CD4-positive, alpha-beta T cell treated with Interleukin-17A for 1 hour (primary cell): ENCODE measurements around the gene ZNF160.
"Not testable (repeated sequence)": the region's sequence is repeated elsewhere in the genome, so short reads cannot be mapped to it uniquely, and the experiment has no call there.

ENCODE experiments used
- DNase-seq: peaks from one replicate; pipeline ENCODE4 v3.0.0-alpha.2; 2020

Gene ZNF160

DNA sequence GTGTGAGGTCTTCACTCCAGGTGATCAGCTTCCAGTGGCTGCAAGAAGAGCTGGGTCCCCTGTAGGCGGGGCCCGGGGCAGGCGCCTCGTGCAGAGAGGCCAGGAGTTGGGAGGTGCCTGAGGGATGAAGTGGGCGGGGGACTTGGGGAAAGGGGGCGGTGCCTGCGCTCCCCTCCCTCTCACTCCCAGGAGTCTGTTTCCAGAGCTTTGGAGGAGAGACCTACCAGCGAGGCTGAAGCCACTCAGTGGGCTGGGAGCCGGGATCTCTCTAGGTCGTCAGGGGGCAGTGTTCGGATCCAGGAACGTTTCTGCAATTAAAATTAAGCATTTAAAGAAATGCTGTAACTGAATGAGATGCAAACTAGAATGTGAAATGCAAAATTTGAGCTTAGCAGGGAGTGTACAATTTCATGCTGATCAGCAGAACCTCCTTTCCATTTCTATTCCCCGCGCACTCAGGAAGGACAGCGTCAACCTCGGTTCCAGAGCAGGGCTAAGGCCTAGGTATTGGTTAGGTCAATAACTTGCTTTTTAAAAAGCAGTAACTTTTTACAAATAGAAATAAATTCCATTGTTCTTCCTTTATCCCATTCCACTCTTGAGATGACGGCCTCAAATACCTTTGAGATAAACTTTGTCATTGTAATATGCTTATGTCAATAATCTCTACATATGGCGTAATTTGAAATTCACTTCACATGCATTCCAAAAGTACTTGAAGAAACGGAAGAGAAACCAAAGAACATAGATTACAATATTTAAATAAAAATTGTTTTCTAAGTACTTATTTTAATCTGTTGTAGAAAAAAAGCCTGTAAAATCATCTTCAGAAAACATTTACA lies 11.6 kb downstream of the ZNF160 start:
- DNase-seq: no peak

DNA sequence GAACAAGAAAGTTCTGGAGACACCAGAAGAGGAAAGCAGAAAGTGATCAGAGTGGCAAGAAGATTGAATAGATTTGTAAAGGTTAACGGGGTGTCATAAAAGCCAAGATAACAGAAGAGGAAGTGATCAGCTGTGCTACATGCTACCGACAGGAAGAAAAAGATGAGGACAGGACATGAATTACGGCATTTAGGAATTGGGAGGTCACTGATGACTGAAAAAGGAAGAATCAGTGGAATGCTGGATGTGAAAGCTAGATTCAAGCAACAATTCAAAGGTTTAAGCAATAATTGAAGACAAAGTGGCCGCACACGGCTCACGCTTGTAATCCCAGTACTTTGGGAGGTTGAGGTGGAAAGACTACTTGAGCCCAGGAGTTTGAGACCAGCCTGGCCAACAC lies 15.1 kb downstream of the ZNF160 start:
- no peak for DNase-seq

DNA sequence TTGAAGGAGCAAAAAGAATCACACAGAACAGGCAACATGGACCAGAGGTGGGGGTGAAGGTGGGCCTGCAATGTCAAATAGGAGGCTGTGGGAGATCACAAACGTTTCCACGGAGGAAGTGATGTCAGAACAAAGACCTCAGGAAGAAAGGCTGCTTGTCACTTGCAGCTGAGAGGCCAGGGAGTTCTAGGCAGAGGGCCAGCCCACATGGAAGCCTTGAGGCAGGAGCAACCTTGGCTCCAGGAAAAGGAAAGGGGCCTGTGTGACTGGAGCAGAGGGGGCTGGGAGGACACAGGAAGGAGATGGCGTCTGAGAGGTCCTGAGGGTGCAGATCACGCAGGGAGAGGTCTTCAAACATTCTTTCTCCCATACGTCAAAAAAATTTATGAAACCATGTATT lies 16.3 kb downstream of the ZNF160 start:
- DNase-seq: no peak

DNA sequence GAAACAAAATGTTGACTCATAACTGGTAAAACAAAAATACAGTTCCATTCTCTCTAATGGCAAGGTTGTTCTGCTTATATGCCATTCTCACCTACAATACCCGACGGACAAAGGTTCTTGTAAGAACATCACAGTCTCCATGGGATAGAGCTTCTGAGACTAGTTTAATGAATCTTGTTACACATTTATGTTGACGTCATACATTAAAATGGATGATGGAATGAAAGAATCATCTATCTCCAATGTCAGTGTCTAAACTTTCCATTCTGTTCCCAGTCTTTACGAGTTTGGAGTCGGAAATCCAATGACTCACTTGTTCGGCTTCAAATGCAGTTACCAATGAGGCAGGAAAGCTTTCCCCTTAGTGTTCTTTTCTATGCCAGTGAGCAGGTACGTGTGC lies 17.7 kb downstream of the ZNF160 start:
- no peak for DNase-seq

DNA sequence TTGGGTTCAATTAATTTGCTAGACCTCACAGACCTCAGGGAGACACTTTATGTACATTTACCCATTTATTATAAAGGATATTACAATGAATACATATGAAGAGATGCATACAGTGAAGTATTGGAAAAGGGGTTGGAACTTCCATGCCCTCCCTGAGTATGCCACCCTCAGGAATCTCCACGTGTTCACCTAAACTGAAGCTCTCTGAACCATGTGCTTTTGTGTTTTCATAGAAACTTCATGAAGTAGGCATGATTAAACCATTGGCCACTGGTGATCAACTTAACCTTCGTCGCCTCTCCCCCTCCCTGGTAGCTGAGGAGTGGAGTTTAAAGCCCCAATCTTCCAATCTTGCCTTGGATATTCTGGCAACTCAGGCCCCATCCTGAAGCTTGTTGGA lies 20.3 kb downstream of the ZNF160 start:
- DNase-seq: no peak

DNA sequence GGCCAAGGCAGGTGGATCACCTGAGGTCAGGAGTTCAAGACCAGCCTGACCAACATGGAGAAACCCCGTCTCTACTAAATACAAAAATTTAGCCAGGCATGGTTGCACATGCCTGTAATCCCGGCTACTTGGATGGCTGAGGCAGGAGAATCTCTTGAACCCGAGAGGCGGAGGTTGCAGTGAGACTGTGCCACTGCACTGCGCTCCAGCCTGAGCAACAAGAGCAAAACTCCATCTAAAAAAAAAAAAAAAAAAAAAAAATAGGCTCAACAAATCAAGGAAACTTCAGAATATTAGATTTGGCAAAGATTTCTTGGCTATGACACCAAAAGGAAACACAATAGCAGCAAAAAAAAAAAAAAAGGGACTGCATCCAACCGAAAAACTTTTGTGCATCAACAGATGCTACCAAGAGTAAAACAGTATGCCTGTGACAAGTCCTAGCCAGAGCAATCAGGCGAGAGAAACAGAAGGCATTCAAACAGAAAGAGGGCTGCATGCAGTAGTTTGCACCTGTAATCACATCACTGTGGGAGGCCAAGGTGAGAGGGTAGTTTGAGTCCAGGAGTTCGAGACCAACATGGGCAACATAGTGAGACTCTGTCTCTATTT lies 23.8 kb downstream of the ZNF160 start:
- no peak for DNase-seq

DNA sequence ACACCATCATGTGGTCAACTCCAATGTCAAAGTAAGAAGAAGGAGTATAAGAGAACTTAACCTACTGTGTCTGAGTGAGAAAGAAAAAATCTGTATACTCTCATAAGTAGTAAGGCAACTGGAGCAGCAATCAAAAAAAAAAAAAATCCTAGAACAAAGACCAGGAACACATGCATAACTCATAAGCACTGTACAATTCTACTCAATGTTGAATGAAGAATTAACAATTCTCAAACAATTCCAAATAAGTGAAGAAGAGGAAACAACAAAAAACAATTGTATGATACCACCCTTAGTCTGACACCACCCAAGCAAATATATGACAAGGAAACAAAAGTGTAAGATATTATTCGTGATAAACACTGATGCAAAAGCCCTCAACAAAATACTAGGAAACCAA lies 24.6 kb downstream of the ZNF160 start:
- no peak for DNase-seq

DNA sequence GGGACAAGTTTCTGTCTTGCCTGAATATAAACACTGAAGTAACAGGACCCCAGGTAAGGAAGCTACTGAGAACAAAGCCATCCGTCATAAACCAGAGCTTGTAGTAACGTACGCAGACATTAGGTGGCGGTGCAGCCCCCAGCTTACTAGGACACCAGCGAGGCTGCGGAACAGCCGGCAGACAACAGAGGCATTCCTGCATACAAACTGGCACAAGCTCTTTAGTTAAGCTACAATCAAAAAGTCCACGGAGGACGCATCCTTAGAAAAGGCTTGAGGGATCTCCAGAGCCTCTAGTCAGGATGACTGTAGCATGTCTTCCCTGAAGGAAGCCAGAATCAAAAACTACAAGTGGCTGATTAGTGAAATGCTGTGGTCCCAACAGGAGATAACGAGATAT lies 26.2 kb downstream of the ZNF160 start:
- no peak for DNase-seq

DNA sequence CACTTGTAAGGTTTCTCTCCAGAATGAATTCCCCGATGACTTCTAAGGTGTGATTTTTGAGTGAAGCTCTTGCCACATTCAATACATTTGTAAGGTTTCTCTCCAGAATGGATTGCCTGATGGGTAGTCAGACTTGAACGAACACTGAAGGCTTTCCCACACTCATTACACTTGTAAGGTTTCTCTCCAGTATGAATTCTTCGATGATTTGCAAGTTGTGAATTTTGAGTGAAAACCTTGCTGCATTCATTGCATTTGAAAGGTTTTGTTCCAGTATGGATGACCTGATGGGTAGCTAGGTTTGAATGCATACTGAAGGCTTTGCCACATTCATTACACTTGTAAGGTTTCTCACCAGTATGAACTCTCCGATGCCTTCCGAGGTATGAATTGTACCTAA lies 34.4 kb downstream of the ZNF160 start:
- no peak for DNase-seq

DNA sequence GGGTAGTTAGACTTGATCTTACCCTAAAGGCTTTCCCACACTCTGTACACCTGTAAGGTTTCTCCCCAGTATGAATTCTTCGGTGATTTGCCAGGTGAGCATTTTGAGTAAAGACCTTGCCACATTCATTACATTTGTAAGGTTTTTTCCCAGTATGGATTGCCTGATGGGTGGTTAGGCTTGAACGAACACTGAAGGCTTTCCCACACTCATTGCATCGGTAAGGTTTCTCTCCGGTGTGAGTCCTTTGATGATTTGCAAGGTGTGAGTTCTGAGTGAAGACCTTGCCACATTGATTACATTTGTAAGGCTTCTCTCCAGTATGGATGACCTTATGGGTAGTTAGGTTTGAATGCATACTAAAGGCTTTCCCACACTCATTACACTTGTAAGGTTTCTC lies 35.0 kb downstream of the ZNF160 start:
- no peak for DNase-seq

DNA sequence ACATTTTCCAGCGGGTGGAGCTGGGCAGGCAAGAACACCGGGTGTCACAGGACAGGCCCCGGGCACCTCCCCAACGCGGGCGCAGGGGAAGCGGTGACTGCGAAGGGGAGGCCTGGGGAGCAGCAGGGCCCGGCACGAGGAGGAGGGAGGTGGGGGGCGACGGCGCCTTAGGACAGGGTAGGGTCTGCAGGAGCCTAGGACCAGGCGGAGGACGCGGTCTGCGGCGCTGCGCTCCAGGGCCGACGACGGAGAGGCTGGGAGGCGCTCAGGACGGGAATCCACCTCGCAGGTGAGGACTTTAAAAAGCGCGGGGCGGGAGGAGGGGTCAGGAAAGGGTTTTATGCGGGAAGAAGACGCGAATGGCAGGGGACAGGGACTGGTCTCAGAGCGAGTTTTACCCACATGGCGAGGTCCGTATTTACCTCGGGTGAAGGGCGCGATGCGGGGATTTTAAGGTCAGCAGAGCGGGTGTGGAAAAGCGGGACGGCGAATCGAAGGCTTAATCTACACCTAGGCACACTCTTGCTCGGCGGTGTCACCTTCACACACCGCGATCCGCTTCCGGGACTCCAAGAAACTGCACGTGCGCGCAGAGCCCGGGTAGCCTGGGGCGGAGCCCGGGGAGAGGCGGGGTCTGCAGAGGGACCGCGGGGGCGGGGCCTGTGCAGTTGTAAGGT lies 45.2 kb downstream of the ZNF160 start:
- DNase-seq: no peak

DNA sequence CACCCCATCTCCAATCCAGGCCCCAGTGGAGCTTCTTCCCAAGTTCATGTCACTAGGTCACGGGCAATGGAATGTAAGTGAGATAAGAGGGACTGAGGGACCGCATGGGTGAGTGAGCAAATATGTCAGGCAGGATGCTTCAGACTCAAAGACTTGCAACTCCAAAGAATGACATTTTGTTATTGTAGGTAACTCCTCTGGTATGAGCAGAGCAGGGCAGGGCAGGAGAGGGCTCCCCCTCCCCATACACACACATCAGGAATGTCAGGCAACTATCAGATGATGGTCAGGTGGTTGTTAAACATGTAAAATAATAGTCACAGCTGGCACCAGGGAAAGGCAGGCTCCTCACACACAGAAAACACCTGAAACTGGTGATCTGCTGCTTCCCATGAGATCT lies 48.1 kb downstream of the ZNF160 start:
- DNase-seq: no peak

DNA sequence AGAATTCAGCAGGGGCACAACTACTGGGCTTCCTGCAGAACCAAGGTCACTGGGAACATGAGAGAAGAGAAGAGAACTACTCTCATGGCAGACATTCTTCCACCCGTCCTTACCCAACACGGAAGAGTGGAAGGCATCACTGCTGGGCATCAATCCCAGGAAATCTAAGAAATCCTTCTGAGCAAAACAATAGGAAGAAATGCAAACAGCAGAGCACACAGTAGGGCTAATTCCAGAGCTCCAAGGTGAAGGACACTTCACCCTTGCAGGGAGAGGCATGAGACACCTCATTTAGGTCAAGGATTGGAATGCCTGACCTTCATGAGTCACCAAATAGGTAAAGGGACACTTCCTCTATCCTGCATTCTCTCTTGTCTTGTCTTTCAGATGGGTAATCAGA lies 55.8 kb downstream of the ZNF160 start:
- no peak for DNase-seq

DNA sequence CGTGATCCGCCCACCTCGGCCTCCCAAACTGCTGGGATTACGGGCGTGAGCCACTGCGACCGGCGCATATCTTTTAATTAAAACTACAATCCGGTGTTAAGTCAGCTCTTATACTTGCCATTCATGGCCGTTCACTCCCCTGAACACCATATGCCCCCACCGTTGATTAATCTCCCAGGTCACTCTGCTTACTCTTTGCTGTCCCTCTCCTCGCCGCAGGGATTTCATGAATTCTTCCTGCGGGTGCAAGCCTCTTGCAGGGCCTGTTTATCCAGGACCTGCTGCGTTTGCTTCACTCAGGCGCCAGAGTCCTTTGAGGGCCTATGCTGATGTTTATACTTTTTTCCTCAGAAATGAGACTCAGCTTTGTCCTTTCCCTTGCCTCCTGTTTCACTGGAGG lies 57.7 kb downstream of the ZNF160 start:
- DNase-seq: no peak

DNA sequence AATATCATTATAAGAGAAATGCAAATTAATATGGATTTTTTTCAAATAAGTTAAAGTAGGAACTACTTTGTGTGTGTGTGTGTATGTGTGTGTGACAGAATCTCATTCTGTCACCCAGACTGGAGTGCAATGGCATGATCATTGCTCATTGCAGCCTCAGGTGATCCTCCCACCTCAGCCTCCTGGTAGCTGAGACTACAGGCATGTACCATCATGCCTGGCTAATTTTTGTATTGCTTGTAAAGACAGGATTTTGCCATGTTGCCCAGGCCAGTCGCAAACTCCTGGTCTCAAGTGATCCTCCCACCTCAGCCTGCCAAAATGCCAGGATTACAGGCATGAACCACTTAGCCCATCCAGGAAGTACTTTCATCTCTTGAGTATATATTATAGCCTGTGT lies 61.9 kb downstream of the ZNF160 start:
- no peak for DNase-seq

DNA sequence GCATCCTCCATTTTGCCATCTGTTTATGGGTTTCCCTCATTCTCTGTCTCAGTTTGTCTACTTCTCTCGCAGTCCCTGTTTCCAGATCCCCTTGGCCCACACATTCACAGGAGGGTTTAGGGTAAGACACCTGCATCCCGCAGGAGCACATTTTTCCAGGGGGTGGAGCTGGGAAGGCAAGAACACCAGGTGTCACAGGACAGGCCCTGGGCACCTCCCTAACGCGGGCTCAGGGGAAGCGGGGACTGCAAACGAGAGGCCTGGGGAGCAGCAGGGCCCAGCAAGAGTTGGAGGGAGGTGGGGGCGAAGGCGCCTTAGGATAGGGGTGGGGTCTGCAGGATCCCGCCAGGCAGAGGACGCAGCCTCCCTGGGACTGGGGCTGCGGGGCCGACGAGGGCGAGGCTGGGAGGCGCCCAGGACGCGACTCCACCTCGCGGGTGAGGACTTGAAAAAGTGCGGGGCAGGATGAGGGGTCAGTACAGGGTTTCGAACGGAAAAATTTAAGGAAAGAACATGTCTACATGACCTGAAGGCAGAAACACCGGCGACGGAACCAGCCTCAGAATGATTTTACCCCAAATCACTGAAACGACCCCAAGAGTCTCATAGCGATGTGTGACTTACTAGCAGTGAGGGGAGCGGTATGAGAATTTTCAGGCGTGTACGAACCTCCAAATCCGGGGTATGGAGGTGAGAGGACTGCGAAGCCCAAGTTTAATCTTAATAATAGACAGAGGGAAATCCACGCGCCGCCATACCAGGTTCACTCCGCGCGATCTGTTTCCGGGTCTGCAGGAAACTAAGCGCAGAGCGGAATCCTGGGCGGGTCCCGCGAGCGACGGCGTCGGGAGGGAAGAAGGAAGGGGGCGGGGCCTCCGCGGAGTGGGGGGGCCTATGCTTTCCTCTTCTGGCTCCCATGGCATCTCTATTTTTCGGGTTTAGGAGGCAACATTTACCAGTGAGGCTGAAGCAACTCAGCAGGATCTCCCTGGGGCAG lies 65.8 kb downstream of the ZNF160 start:
- no peak for DNase-seq

DNA sequence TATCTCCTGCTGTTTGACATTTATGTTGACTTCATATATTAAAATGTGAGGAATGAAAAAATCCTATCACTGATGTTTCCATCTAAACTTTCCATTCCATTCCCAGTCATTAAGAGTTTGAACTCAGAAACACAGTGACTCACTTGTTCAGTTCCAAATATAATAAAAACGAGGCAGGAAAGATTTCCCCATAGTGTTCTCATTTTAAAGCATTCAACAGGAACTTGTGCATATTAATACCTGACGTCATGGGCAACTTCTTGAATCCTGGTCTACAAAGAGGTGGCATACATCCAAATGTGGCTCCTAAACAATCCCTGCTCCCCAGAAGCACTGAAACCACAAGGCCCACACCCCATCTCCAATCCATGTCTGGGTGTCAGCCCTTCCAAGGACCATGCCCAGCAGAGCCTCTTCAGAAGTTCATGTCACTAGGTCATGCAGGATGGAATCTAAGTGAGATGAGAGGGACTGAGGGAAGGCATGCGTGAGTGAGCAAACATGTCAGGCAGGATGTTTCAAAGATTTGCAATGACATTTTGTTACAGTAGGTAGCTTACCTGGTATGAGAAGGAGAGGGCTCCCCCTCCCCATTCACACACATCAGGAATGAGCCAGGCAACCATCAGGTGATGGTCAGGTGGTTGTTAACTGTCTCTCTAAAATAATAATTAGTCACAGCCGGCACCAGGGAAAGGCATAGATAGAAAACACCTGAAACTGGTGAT lies 68.1 kb downstream of the ZNF160 start:
- no peak for DNase-seq

DNA sequence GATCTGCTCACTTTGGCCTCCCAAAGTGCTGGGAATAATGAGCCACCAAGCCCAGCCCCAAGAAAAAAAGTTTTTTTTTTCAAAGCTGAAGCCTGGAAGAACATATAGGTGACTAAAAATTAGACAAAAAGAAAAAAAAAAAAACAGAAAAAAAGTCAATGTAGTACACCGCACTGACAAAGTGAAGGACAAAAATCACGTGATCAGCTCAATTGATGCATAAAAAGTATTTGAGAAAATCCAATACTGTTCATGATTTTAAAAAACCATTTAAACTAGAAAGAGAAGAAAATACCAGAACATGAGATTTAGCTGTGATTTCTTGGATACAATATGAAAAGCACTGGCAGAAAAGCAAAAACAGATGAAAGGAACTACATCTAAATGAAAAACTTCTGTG lies 69.2 kb downstream of the ZNF160 start:
- DNase-seq: no peak

DNA sequence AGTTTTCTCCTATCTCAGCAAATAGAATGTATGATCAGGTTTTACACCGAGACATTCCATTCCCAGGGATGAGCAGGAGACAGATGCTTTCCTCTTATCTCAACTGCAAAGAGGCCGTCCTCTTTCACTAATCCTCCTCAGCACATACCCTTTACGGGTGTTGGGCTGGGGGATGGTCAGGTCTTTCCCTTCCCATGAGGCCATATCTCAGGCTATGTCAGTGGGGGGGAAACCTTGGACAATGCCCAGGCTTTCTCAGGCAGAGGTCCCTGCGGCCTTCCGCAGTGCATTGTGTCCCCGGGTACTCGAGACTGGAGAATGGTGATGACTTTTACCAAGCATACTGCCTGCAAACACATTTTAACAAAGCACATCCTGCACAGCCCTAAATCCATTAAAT lies 74.9 kb downstream of the ZNF160 start:
- not testable (repeated sequence) for DNase-seq

DNA sequence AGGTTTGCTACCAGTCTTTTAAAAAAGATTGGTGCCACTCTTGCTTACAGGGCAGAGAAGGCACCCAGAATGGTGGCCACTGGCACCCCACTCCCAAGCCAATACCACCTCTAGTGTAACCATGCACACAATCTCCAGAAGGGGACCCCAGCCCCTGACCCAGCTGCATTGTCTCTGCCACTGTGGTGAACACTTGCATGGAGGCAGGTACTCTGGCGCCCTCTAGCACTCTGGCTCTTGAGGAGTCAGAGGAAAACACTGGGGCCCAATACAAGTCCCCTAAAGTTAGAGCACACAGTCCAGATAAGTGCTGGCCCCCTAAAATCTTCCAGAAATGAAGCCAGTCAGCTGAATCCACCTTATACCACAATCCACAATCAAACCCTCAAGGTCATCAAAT lies 83.5 kb downstream of the ZNF160 start:
- DNase-seq: peak; percentile 12
